ENCODE results near the gene GLIS2.
"Not testable (repeated sequence)": the region's sequence is repeated elsewhere in the genome, so short reads cannot be mapped to it uniquely, and the experiment has no call there.

Gene GLIS2

DNA sequence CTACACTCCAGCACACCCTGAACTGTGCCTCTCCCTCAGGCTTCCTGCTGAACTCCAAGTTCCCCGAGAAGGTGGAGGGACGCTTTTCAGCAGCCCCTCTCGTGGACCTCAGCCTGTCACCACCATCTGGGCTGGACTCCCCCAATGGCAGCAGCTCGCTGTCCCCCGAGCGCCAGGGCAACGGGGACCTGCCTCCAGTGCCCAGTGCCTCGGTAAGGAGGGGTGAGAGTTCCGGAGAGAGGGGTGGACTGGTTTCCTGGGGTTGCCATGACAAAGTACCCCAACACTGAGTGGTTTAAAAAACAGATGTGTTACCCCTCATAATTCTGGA, 17.4 kb downstream of the GLIS2 start:
- TF ChIP-seq, protein P1, sequence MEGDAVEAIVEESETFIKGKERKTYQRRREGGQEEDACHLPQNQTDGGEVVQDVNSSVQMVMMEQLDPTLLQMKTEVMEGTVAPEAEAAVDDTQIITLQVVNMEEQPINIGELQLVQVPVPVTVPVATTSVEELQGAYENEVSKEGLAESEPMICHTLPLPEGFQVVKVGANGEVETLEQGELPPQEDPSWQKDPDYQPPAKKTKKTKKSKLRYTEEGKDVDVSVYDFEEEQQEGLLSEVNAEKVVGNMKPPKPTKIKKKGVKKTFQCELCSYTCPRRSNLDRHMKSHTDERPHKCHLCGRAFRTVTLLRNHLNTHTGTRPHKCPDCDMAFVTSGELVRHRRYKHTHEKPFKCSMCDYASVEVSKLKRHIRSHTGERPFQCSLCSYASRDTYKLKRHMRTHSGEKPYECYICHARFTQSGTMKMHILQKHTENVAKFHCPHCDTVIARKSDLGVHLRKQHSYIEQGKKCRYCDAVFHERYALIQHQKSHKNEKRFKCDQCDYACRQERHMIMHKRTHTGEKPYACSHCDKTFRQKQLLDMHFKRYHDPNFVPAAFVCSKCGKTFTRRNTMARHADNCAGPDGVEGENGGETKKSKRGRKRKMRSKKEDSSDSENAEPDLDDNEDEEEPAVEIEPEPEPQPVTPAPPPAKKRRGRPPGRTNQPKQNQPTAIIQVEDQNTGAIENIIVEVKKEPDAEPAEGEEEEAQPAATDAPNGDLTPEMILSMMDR (IDR thresholded peaks at IDR 0.05) = no peak
- Mint-ChIP-seq H3K9me3 (no peaks in the 10 kb centered on the region), H3K27ac (no peak overlapping the region), H3K36me3 (ENCODE audit: low read depth) (peaks cover 15% of the 10 kb centered on the region), H3K4me1 (peaks cover 18% of the 10 kb centered on the region), H3K27me3 (ENCODE audit: low read depth, poor library complexity) (no peaks in the 10 kb centered on the region), H3K4me3 (no peak overlapping the region)
- no peak for DNase-seq

- not testable (repeated sequence) for H3K27me3 Mint-ChIP-seq (ENCODE audit: low read depth, poor library complexity); DNase-seq; H3K9me3 Mint-ChIP-seq; H3K4me3 Mint-ChIP-seq
- Mint-ChIP-seq H3K27ac (peak overlapping the region; percentile 36), H3K4me1 (peaks cover 14% of the 10 kb centered on the region), H3K36me3 (ENCODE audit: low read depth) (peaks cover 15% of the 10 kb centered on the region)
These were observed 17.8 kb downstream of the GLIS2 start for GRCh38 chr16:4333714-4334113.

DNA sequence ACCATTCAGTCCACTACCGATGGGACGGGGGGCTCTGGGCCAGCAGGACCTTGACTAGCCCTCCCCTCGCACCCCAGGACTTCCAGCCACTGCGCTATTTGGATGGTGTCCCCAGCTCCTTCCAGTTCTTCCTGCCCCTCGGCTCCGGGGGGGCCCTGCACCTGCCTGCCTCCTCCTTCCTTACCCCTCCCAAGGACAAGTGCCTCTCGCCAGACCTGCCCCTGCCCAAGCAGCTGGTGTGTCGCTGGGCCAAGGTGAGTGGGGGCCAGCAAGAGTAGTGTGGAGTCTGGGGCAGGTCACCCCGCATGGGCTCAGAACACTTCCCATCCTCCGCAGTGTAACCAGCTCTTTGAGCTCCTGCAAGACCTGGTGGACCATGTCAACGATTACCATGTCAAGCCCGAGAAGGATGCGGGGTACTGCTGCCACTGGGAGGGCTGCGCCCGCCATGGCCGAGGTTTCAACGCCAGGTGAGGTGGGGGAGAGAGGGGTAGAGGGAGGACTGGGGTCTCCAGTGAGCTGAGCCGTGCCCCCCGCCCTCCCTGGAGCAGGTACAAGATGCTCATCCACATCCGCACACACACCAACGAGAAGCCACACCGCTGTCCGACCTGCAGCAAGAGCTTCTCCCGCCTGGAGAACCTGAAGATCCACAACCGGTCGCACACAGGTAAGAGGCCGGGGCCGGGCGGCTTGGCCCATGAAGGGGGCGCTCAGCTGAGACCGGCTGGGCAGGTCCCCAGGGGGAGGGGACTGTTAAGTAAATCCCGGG, 19.0 kb downstream of the GLIS2 start:
- TF ChIP-seq, protein P1 (IDR thresholded peaks at IDR 0.05) = no peak
- Mint-ChIP-seq H3K27ac (no peak overlapping the region), H3K27me3 (ENCODE audit: low read depth, poor library complexity) (no peaks in the 10 kb centered on the region), H3K36me3 (ENCODE audit: low read depth) (peaks cover 10% of the 10 kb centered on the region), H3K4me3 (no peak overlapping the region), H3K9me3 (no peaks in the 10 kb centered on the region), H3K4me1 (peaks cover 8% of the 10 kb centered on the region)
- no peak for DNase-seq

GRCh38 chr16:4336701-4337539, 21.1 kb downstream of the GLIS2 start:
- no peak overlapping the region for H3K4me3 Mint-ChIP-seq
- no peaks in the 10 kb centered on the region for H3K27me3 Mint-ChIP-seq (ENCODE audit: low read depth, poor library complexity)
- TF ChIP-seq, protein P1 (IDR thresholded peaks at IDR 0.05) = no peak
- peaks cover 6% of the 10 kb centered on the region for H3K4me1 Mint-ChIP-seq
- DNase-seq = no peak
- H3K9me3 Mint-ChIP-seq = no peaks in the 10 kb centered on the region
- peaks cover 10% of the 10 kb centered on the region for H3K36me3 Mint-ChIP-seq (ENCODE audit: low read depth)
- H3K27ac Mint-ChIP-seq = peak overlapping the region; percentile 69

DNA sequence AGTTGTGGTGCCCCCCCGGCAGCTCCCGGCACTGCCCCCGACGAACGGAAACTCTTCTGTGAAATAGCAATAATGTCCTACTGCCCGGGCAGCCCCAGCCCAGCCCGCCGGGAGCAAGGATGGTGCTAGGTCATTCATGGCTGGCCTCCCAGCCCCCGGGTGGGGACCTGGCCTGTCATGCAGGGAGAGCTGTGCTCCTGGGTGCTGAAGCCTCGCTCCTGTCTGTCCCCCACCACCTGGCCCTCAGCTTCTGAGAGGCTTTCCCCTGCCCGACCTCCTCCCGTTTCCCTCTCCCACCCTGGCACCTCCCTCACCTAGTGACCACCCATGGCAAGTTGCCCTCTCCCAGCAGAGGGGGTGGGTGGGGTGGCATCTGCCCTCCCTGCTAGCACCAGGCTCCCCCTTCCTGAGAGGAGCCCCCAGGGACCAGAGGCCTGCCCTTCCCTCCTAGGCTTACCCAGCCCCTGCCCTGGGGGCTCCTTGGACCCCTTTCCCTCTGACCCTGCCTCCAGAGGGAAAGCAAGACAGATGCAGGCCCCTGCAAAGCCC, 21.7 kb downstream of the GLIS2 start:
- H3K4me1 Mint-ChIP-seq = peaks cover 6% of the 10 kb centered on the region
- TF ChIP-seq, protein P1 (IDR thresholded peaks at IDR 0.05) = no peak
- no peak for DNase-seq
- peaks cover 10% of the 10 kb centered on the region for H3K36me3 Mint-ChIP-seq (ENCODE audit: low read depth)
- H3K9me3 Mint-ChIP-seq = no peaks in the 10 kb centered on the region
- no peaks in the 10 kb centered on the region for H3K27me3 Mint-ChIP-seq (ENCODE audit: low read depth, poor library complexity)
- H3K27ac Mint-ChIP-seq = no peak overlapping the region
- H3K4me3 Mint-ChIP-seq = no peak overlapping the region

DNA sequence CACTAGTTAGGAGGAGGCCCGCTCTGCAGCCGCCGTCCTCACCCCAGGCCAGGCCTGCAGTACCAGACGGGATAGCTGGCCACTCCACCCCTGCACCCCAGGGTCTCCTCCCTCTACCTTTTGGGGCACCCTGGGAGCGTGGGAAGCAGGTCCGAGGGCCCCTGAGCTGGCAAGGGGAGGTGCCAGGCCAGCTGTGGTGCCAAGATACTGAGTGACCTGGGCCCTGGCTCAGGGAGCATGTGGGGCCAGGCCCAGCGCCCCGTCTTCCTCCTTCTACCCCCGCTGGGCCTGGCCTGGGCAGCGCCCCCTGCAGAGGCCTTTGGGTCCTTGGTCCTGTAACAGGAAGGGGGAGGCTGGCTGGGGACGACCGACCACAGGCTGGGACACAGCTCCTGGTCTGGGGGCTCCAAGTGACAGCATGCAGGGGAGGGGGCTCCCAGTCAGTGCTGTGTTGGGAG, 22.3 kb downstream of the GLIS2 start:
- TF ChIP-seq, protein P1 (IDR thresholded peaks at IDR 0.05) = no peak
- H3K27me3 Mint-ChIP-seq (ENCODE audit: low read depth, poor library complexity) = no peaks in the 10 kb centered on the region
- H3K27ac Mint-ChIP-seq = no peak overlapping the region
- no peak overlapping the region for H3K4me3 Mint-ChIP-seq
- H3K4me1 Mint-ChIP-seq = peaks cover 6% of the 10 kb centered on the region
- peaks cover 10% of the 10 kb centered on the region for H3K36me3 Mint-ChIP-seq (ENCODE audit: low read depth)
- no peaks in the 10 kb centered on the region for H3K9me3 Mint-ChIP-seq
- no peak for DNase-seq

Measured in nephron progenitor cell (in vitro differentiated cells).